ENCODE data around the gene GIMAP2.
"Not testable (repeated sequence)": the region's sequence is repeated elsewhere in the genome, so short reads cannot be mapped to it uniquely, and the experiment has no call there.

DNA sequence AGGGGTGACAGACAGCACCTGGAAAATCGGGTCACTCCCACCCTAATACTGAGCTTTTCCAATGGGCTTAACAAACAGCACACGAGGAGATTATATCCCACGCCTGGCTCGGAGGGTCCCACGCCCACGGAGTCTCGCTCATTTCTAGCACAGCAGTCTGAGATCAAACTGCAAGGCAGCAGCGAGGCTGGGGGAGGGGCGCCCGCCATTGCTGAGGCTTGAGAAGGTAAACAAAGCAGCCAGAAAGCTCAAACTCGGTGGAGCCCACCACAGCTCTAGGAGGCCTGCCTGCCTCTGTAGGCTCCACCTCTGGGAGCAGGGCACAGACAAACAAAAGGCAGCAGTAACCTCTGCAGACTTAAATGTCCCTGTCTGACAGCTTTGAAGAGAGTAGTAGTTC, 6.9 kb upstream of the GIMAP2 start:
- not testable (repeated sequence) for TF ChIP-seq TAF1 (IDR thresholded peaks at IDR 0.05; ENCODE audit: borderline replicate concordance, low read depth, low read length); POLR2A (IDR thresholded peaks at IDR 0.05; ENCODE audit: low read depth, low read length)
